Neural cell (in vitro differentiated cells): Measurements from ENCODE around the gene ARHGEF37.

ENCODE experiments used
- CTCF ChIP-seq: fragments of 450-650 bp; IDR thresholded peaks from 2 replicates; pipeline ENCODE4 v1.5.1; 2014; ENCODE audit warnings: antibody characterized with exemption, mild to moderate bottlenecking, moderate library complexity; ENCODE audit not compliant: poor library complexity, severe bottlenecking
- EZH2 ChIP-seq: fragments of 200-600, 300-800 bp; shearing (Covaris generic), sonication (generic); IDR thresholded peaks from 2 replicates; pipeline ENCODE4 v1.6.1; 2014; ENCODE audit warnings: antibody characterized with exemption, low read length, borderline replicate concordance, mild to moderate bottlenecking; ENCODE audit not compliant: insufficient read depth, poor library complexity, severe bottlenecking
- POLR2AphosphoS5 ChIP-seq: IDR thresholded peaks from 2 replicates; pipeline ENCODE4 v1.6.1; 2012
- RAD21 ChIP-seq: fragments of 450-650 bp; conservative IDR thresholded peaks from 2 replicates; pipeline ENCODE4 v1.6.1; 2014; ENCODE audit warnings: antibody characterized with exemption, mild to moderate bottlenecking, moderate library complexity

GRCh38 chr5:149645725-149646124 lies 64.4 kb downstream of the ARHGEF37 start:
- TF ChIP-seq RAD21 = no peak
- TF ChIP-seq CTCF = no peak
- no peak for TF ChIP-seq EZH2
- TF ChIP-seq POLR2AphosphoS5 = no peak
